Nephron progenitor cell (in vitro differentiated cells): ENCODE results near the gene LRP1B.

Experiments used
- DNase-seq: peaks from one replicate; pipeline ENCODE4 v3.0.0; 2021
- H3K27ac Mint-ChIP-seq: 2 replicates; pipeline ENCODE4 v1.8.0; 2021; ENCODE audit warnings: mild to moderate bottlenecking, moderate library complexity, mixed read lengths
- H3K27me3 Mint-ChIP-seq: 2 replicates; pipeline ENCODE4 v1.8.0; 2021; ENCODE audit warnings: mild to moderate bottlenecking, low read depth, mixed read lengths; ENCODE audit not compliant: poor library complexity
- H3K36me3 Mint-ChIP-seq: 2 replicates; pipeline ENCODE4 v1.8.0; 2021; ENCODE audit warnings: low read depth, mixed read lengths
- H3K4me1 Mint-ChIP-seq: 2 replicates; pipeline ENCODE4 v1.8.0; 2021; ENCODE audit warnings: mixed read lengths
- H3K4me3 Mint-ChIP-seq: 2 replicates; pipeline ENCODE4 v1.8.0; 2021; ENCODE audit warnings: mild to moderate bottlenecking, moderate library complexity, mixed read lengths
- H3K9me3 Mint-ChIP-seq: 2 replicates; pipeline ENCODE4 v1.8.0; 2021; ENCODE audit warnings: mild to moderate bottlenecking, moderate library complexity, mixed read lengths
- TF ChIP-seq, protein P1 (sequence below): fragments of 200-600 bp; sonication (generic); IDR thresholded peaks from 2 replicates; pipeline ENCODE4 v1.5.0; 2021; ENCODE audit warnings: antibody characterized with exemption

Gene LRP1B

DNA sequence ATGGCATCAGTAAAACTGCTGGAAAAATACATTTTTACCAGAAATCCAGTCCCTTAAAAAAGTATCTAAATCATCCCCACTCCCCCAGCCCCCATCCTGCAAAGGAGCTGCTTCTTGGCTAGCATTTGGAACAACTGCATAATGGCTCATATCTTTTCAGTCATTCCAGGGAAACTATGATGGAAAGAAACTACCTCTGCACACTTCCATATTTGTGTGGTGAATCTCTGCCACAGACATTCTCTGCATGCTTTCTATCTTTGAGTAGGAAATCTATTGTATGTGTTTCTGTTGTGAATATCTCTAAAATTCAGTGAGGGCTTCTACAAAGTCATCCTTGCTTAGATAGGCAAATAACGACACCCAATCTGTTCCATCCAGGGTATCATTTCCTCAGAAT, 632.3 kb downstream of the LRP1B start:
- H3K4me3 Mint-ChIP-seq, result no peak overlapping the region
- H3K27ac Mint-ChIP-seq, result no peak overlapping the region
- peaks cover 3% of the 10 kb centered on the region for H3K27me3 Mint-ChIP-seq
- TF ChIP-seq, protein P1, sequence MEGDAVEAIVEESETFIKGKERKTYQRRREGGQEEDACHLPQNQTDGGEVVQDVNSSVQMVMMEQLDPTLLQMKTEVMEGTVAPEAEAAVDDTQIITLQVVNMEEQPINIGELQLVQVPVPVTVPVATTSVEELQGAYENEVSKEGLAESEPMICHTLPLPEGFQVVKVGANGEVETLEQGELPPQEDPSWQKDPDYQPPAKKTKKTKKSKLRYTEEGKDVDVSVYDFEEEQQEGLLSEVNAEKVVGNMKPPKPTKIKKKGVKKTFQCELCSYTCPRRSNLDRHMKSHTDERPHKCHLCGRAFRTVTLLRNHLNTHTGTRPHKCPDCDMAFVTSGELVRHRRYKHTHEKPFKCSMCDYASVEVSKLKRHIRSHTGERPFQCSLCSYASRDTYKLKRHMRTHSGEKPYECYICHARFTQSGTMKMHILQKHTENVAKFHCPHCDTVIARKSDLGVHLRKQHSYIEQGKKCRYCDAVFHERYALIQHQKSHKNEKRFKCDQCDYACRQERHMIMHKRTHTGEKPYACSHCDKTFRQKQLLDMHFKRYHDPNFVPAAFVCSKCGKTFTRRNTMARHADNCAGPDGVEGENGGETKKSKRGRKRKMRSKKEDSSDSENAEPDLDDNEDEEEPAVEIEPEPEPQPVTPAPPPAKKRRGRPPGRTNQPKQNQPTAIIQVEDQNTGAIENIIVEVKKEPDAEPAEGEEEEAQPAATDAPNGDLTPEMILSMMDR, result no peak
- H3K9me3 Mint-ChIP-seq, result no peaks in the 10 kb centered on the region
- DNase-seq, result no peak
- no peaks in the 10 kb centered on the region for H3K36me3 Mint-ChIP-seq
- H3K4me1 Mint-ChIP-seq, result no peaks in the 10 kb centered on the region

DNA sequence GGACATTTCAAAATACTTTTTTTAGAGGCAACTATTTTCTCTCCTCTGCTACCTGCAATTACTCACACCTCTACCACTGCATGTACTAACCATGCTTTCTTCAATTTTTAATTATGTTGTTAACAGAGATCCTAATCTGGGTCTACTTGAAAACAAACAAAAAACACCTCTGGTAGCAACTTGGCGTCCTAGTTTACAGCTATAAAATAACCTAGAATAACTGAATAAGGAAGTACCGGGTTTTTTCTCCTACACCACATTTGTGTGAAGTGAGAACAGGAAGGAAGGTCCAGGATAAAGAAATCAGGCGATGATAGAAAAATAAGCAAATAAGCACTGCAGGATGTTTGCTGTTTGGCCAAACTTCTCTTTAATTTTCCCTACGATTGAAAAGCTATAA, 633.5 kb downstream of the LRP1B start:
- H3K27me3 Mint-ChIP-seq, result peaks cover 3% of the 10 kb centered on the region
- H3K4me3 Mint-ChIP-seq, result no peak overlapping the region
- TF ChIP-seq, protein P1, result no peak
- no peak for DNase-seq
- no peaks in the 10 kb centered on the region for H3K9me3 Mint-ChIP-seq
- H3K36me3 Mint-ChIP-seq, result no peaks in the 10 kb centered on the region
- no peak overlapping the region for H3K27ac Mint-ChIP-seq
- no peaks in the 10 kb centered on the region for H3K4me1 Mint-ChIP-seq

DNA sequence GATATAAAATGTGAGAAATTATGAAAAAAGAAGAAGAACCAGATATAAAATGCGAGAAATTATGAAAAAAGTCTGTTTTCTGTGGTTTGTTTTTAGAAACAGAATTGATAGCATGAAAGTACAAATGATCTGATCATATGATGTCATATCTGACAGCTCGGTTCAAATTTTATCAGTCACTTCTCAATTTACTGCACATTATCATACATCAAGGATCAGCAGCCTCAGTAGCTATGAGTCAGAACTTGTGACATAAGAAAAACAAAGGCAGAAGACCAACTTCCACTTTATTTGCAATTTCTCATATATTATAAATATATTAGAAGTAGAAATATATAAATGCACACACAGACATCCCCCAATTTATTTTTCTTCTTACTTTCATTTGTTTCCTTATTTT, 634.0 kb downstream of the LRP1B start:
- H3K36me3 Mint-ChIP-seq, result no peaks in the 10 kb centered on the region
- H3K27me3 Mint-ChIP-seq, result peaks cover 3% of the 10 kb centered on the region
- DNase-seq, result no peak
- TF ChIP-seq, protein P1, result no peak
- no peaks in the 10 kb centered on the region for H3K9me3 Mint-ChIP-seq
- H3K4me1 Mint-ChIP-seq, result no peaks in the 10 kb centered on the region
- H3K27ac Mint-ChIP-seq, result no peak overlapping the region
- H3K4me3 Mint-ChIP-seq, result no peak overlapping the region

DNA sequence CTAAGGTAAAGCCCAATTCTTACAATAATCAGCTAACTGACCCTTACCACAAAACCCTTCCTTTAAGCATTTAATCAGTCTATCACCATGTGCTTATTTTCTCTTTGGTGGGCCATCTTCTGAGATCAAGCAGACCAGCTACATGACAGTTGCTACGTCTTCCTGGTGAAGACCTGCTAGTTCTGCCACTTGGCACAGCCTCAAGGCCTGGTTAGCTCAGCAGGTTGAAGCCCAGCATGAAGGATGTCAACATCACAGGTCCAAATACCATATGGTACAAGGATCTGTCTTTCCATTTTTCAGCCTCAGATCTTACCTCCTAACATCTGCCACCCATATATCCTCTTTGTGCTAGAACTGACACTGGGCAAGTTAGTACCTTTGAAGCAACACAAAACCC, 636.9 kb downstream of the LRP1B start:
- Mint-ChIP-seq H3K9me3 (no peaks in the 10 kb centered on the region), H3K4me1 (no peaks in the 10 kb centered on the region), H3K27me3 (peaks cover 3% of the 10 kb centered on the region), H3K36me3 (no peaks in the 10 kb centered on the region), H3K27ac (no peak overlapping the region), H3K4me3 (no peak overlapping the region)
- DNase-seq, result no peak
- TF ChIP-seq, protein P1, result no peak

DNA sequence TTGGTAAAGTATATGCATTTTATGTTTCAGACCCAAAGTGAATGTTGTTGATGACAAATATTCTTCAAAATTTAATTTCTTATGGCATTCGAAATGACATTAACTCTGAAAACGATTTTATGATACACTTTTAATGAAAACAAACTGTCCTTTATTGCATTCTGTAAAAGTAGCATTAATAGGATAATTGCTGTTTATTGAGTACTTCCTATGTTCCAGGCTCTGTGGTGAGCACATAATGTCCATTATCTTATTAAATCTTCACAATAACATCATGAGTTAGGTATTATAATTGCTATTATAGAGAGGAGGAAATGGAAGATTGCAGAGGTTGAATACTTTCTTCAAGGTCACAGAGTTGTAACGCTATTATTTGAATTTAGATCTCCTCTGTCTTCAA, 638.0 kb downstream of the LRP1B start:
- H3K4me3 Mint-ChIP-seq, result no peak overlapping the region
- H3K27ac Mint-ChIP-seq, result no peak overlapping the region
- TF ChIP-seq, protein P1, result no peak
- DNase-seq, result no peak
- H3K36me3 Mint-ChIP-seq, result no peaks in the 10 kb centered on the region
- no peaks in the 10 kb centered on the region for H3K9me3 Mint-ChIP-seq
- no peaks in the 10 kb centered on the region for H3K4me1 Mint-ChIP-seq
- H3K27me3 Mint-ChIP-seq, result no peaks in the 10 kb centered on the region

DNA sequence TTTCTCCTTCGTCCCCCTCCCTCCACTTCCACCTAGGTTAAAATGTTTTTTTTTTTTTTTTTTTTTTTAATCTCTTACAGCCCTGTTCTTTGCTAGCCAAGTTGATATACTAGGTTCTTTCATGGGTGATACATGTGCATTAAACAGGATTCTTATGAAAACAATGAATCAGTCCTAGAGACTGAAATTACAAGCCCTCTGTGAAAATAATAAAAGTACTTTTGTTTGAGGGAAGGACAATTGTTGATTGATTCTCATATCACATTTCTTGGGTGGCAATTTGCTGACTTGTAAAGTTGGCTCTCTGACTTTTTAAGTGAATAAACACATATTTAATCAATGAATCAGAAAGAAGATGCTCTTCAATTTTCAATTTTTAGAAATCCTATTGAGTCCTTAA, 639.9 kb downstream of the LRP1B start:
- H3K4me3 Mint-ChIP-seq, result no peak overlapping the region
- H3K4me1 Mint-ChIP-seq, result no peaks in the 10 kb centered on the region
- H3K9me3 Mint-ChIP-seq, result no peaks in the 10 kb centered on the region
- no peak overlapping the region for H3K27ac Mint-ChIP-seq
- H3K27me3 Mint-ChIP-seq, result no peaks in the 10 kb centered on the region
- H3K36me3 Mint-ChIP-seq, result no peaks in the 10 kb centered on the region
- TF ChIP-seq, protein P1, result no peak
- no peak for DNase-seq
